ENCODE results near the gene CLEC10A.
"Not testable (repeated sequence)": the region's sequence is repeated elsewhere in the genome, so short reads cannot be mapped to it uniquely, and the experiment has no call there.

Gene CLEC10A

DNA sequence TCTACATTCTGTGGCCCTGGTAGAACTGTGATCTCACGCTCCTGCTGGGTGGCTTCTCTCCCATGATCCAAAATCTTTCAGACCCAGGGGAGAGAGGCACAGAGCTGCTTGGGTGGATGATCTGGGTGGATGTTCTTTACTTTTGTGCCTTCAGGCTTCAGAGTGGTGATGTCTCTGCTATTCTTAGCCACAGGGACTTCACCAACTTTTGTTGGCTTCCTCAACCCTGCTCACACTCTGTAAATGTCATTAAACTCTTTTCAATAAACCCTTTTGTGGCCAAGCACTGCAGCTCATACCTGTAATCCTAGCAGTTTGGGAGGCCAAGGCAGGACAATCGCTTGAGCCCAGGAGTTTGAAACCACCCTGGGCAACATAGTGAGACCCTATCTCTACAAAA lies 7.6 kb downstream of the CLEC10A start:
- DNase-seq (ENCODE audit: low read depth): no peak

DNA sequence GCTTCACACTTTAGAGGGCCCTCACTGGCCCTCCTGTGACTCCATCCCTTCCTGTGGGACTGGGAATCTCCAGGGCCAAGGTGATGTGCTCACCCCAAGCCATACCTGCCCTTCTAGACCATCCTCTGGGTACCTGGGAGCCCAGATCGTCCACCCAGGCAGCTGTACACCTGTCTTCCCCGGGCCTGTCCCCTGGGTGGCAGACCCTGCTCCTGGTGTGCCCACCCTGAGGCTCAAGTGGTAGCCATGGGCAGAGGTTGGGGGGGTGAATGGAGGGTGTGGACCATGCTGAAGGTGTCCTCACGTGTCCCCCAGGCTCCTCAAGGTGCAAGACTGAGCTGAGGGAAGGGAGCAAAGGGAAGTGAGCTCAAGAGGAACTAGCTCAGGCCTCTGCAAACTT lies 9.3 kb downstream of the CLEC10A start:
- DNase-seq (ENCODE audit: low read depth): no peak

GRCh38 chr17:7068268-7068667 lies 11.8 kb downstream of the CLEC10A start:
- DNase-seq (ENCODE audit: low read depth): no peak

GRCh38 chr17:7067198-7067597 lies 12.9 kb downstream of the CLEC10A start:
- DNase-seq (ENCODE audit: low read depth): no peak

- DNase-seq (ENCODE audit: low read depth): no peak
These were observed 15.8 kb downstream of the CLEC10A start for GRCh38 chr17:7064261-7064660.

DNA sequence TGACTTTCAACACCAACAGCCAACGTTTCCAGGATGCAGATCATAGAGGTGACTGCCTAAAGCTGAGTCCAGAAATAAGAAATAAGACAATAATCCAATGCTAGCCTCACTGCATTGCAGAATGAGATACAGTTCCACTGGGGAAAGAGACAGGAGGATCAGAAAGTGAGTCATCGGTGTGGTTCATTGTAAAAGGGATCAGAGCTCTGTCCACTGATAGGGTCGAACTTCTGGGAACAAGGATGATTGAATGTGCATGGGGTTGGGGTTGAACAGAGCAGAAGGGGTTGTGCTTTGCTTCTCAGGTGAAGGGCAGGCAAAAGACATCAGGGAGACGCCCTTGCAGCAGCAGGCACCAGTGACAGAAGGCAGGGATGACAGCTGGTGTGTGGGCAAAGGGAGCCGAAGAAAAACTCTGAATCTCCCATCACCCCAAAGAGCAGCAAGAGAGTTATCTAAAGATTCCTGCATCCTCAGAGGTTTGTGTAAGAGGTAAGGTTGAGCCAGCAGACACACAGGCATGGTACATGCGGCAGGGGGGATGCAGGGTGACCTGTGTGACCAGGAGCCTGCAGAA lies 16.4 kb downstream of the CLEC10A start:
- DNase-seq (ENCODE audit: low read depth): no peak

- no peak for DNase-seq (ENCODE audit: low read depth)
These were observed 19.7 kb downstream of the CLEC10A start for GRCh38 chr17:7060165-7060891.

DNA sequence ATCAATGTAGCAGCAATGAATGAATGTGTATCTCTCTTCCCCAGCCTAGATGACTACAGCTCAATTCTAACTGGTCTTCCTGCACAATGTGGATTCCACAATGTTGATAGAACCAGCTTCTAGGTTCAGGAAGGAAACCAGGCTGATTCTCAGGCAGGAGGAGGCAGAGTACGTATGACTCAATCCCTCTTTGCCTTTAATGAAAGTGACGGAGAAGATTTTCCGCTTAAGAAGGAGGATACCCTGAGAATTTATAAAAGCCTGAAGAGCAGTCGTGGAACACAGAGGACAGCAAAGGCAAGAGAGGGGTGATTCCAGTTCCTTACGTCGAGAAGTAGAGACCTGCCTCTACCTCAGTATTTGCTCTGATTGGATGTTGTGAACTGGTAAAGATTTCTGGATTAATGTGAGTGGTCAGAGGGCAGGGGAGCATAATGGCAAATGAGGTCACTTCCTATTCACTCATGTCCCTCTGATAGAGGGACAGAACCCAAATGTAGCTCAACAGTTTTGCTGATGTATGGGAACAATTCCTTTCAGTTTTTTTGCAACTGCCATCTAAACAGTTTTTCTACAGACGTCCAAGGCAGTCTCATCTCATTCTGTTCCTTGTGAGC lies 21.1 kb downstream of the CLEC10A start:
- no peak for DNase-seq (ENCODE audit: low read depth)

DNA sequence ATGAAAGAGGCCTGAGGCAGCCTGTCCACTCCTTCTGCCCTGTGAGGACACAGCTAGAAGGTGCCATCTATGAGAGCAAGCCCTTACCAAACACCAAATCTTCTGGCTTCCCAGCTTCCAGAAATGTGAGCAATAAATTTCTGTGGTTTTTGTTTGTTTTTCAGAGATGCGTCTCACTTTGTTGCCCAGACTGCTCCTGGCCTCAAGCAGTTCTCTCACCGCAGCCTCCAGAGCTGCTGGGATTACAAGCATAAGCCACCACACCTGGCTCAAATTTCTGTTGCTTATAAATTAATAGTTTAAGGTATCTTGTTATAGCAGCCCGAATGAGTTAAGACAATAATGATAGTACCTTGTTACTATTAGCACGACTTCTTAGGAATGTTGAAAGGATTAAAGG lies 23.7 kb downstream of the CLEC10A start:
- DNase-seq (ENCODE audit: low read depth): no peak

- DNase-seq (ENCODE audit: low read depth): not testable (repeated sequence)
These were observed 29.5 kb downstream of the CLEC10A start for GRCh38 chr17:7050583-7050982.

GRCh38 chr17:7048968-7049367 lies 31.1 kb downstream of the CLEC10A start:
- no peak for DNase-seq (ENCODE audit: low read depth)

DNA sequence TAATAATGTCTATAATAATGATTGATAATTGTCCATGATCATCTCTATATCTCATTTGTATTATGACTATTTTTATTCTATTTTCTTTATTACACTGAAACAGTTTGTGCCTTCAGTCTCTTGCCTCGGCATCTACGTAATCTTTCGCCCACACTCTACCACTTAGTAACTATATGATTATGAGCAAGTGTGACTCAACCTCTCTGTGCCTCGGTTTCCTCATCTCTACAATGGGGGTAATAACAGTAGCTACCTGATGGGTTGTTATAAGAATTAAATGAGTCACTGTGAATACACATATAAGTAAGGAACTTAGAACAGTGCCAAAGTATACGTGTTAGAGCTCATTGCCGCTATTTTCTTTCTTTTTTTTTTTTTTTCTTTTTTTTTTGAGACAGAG lies 32.5 kb downstream of the CLEC10A start:
- DNase-seq (ENCODE audit: low read depth): no peak

- peak; percentile 47 for DNase-seq (ENCODE audit: low read depth)
These were observed 33.2 kb downstream of the CLEC10A start for GRCh38 chr17:7046725-7047397.

- DNase-seq (ENCODE audit: low read depth): no peak
These were observed 33.8 kb downstream of the CLEC10A start for GRCh38 chr17:7046127-7046724.

DNA sequence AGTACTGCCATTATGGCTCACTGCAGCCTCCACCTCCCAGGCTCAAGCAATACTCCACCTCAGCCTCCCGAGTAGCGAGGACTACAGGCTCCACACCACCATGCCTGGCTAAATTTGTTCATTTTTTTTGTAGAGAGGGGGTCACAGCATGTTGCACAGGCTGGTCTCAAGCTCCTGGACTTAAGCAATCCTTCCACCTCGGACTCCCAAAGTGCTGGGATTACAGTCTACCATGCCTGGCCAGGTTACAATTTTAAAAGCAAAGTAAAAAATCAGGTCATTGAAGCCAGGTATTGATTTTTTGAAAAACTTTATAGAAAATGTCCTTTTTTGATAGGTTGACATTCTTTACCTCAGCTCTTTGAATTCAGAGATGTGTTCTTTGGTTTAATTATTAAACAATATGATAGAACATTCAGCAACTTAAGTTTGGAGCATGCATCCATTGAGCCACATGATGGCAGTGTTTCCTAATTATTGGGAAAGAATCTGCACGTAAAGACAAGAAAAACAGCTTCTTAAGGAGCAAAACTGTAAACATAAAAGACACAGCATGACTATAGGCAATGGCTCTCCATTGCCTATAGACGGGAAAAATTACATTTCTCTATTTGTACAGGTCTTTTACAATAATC lies 34.4 kb downstream of the CLEC10A start:
- no peak for DNase-seq (ENCODE audit: low read depth)

DNA sequence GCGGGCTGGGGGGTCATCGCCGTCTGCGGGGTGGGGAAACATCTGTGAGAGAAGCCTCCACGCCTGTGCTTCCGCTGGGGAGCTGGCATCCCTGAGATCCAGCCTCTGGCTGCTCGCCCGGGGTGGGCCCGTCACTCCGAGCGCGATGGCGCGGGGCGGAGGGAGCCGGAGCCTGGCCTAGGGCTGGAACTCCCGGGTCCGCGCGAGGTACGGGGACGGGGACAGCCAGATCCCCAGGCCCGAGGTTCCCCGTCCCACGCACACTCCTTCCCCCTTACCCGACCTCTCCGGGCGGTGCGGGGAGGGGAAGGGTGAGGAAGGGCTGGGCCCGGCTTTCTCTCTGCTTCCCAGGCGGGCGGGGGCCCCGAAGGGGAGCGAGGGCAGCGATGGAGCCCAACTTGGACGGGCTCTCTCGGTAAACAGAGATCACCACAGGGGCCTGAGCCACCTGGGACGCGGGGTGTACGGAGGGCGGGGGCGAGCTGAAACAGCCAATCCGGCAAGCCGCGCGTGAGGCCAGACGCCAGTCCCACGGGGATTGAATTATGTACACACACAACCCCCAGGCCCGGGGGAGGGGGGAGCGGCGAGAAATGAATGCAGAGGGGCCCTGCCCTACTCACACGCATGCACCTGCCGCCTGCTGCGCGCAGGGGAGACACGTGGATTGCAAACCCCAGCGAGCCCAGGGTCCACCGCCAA lies 36.4 kb downstream of the CLEC10A start, which contains the start of gene SLC16A11:
SLC16A11 (minus strand) TSS at position 596 of the 702 bp plus-strand sequence; CDS start at position 17, 579 bp downstream.
- no peak for DNase-seq (ENCODE audit: low read depth)

DNA sequence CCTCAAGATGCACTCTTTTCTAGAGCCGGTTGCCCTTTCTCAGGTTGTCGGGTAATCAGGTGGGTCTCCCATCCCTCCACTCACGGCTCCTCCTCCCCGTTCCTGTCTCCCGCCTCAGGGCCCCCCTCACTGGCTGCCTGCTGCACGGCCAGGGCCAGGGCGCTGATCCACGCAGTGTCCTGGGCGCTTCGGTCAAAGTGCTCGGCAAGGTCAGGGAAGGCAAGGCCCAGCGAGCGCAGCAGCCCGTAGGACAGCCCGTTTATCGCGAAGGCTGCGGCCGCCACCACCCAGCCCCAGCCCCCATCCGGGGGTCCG lies 36.9 kb downstream of the CLEC10A start:
- no peak for DNase-seq (ENCODE audit: low read depth)

DNA sequence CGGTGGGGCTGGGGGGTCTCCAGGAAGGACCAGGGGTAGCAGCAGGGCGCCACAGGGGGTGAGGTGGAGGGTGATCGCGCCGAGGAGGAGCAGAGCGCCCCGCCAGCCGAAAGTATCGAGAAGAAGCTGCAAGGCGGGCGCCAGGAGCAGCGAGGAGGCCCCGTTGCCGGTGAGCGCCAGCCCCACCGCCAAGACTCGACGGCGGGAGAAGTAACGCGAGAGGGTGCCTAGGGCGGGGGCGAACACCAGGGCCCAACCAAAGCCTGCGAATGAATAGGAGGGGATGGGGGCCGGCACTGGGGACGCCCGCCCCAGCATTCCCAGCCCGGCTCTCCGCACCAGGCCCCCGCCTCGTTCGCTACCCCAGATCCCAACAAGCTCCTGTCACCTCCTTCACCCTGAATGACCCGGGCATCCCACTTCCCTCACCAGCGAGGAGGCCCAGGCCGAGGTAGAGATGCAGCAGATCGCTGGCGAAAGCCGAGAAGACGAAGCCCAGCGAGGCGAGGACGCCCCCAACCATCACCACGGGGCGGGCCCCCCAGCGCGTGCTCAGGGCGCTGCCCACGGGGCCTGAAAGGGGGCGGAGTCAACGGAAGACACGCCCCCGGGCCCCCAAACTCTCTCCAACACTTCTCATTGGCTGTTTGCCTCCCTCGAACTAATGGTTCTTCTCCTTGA lies 37.4 kb downstream of the CLEC10A start:
- DNase-seq (ENCODE audit: low read depth): no peak

DNA sequence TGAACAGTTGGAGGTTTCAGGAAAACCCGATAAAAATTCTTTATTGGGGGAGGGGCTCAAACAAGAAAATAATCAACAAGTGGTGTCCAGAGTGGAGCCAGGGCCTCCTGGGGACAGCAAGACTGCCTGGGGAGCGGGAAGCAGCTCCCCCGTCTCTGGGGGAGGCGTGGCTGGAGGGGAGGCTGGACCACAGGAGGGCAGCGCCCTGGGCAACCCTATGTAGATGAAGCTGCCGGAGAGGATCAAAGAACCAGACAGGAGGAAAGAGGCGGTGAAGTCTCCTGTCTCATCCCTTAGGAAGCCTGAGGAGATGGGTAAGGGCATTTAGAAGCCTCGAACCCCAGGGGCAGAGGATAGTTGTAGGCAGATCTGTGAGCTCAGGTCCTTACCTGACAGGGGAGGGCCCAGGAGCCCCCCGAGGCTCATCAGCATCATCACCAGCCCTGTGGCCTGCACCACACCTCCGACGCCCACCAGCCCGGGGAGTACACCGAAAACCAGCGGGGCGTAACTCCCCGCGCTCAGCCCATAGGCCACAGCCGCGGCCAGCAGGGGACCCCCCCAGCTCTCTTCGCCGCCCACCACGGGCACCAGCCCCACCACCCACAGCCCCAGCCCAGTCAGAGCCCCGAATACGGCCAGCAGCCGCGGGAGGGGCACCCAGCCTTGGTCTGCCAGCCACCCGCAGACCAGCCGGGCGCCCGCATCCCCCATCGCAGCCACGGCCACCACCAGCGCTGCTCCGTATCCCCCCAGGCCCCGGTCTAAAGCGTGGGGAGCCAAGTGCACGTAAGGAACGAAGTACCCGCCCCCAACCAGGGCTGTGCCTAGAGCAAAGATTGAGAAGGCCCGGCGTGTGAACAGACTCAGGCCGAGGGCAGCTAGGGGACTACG lies 38.2 kb downstream of the CLEC10A start:
- DNase-seq (ENCODE audit: low read depth): no peak

- no peak for DNase-seq (ENCODE audit: low read depth)
These were observed 40.2 kb downstream of the CLEC10A start for GRCh38 chr17:7039832-7040231.
